Anterior cingulate cortex (tissue), 58 donors: ENCODE results near the gene BANK1.
"Not testable (repeated sequence)": the region's sequence is repeated elsewhere in the genome, so short reads cannot be mapped to it uniquely, and the experiment has no call there.

Experiments used
- DNase-seq, 58 donors: peaks; one replicate each; lab custom pipeline; 2025; lab: John Stamatoyannopoulos, UW

Gene BANK1

DNA sequence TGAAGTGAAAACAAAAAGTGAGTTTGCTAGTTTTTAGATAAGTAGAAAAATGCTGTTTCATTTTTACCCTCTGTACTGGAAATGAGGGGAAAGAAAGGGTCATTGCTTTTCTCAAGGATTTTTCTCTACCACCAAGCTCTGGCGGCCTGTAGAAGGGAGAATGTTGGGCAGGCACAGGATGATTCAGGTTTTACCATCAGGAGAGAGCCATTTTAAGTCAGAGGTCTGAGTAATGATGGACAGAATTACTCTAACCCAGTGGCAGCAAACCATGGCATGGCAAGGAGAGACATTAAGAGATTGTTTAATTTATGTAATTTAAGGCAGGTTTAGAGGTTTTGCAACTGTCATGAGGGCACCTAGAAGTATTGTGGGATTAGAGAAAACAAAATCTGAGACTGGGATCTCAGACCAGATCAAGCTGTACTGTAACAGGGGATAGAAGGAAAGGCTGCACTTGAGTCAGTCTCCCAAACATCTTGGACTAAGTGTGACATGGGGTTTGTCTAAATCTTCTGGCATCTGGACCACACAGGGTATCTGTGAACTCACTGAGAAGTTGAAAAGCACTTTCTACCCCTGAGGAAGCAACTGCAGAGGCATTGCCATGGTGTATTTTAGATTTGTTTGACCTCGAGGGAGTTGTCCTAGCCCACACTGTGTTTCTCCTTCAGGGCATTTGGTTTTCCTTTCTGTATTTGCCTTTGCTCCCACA lies 81.6 kb downstream of the BANK1 start:
- DNase-seq, result no peak

DNA sequence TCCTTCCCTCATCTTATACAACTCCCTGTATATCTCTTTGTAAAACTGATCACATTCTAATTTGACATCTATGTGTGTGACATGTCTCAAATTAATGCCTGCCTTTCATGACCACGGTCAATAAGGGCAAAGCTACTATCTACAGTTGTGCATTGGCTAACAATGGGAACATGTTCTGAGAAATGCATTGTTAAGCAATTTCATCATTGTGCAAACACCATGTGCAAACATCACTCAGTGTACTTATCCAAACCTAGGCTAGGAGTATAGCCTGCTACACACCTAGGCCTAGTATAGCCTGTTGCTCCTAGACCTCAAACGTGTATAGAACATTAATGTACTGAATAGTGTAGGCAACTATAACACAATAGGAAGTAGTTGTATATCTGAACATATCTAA lies 95.0 kb downstream of the BANK1 start:
- DNase-seq, result no peak

DNA sequence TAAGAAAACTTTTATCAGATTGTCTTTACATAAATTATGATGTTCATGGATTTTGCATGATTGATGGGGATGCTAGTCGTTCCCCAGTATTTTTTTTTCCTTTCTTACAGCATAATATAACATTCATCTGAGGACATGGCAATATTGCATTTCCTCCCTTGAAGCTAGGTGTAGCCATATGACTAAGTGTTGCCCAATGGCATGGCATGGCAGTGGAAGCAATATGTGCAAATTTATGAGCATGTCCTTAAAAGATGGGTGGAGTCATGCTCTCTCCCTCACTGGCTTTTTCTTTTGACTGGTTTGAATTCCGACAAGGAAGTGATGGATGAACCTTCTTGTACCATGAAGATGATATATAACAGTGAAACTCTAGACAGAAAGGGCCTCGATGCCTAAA lies 96.3 kb downstream of the BANK1 start:
- no peak for DNase-seq

DNA sequence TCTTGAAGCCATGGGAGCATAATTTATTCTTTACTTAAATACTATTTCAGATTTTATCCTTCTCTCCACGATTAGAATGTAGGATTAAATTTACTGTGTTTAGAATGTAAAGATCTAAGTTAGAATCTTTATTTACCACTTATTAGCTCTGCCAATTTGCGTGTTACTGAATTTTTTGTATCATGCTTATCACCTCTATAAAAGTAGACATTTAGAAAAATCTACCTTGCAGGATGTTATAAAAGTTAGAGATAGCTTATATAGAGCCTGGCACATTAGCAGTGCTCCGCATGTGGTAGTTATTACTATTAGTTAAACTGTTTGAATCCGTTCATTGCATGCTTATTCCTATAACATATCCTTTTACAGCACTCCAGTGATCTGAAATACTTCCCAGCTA lies 97.9 kb downstream of the BANK1 start:
- no peak for DNase-seq

DNA sequence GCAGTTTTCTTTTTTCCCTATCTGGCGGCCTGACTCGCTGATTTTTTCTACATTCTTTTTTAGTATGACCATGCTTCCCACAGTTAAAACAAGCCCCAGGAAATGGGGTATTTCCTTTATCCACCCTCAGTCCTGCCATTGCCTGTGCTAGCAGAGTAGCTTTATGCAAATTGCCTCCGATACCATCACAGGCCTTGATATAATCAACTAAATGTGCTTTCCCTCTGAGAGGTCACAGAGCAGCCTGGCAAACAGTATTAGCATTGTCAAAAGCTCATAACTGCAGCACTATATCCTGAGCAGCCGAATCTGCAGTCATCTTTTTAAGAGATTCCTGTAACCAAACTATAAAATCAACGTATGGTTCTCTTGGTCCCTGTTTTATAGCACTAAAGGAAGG lies 115.0 kb downstream of the BANK1 start:
- DNase-seq, result not testable (repeated sequence)

DNA sequence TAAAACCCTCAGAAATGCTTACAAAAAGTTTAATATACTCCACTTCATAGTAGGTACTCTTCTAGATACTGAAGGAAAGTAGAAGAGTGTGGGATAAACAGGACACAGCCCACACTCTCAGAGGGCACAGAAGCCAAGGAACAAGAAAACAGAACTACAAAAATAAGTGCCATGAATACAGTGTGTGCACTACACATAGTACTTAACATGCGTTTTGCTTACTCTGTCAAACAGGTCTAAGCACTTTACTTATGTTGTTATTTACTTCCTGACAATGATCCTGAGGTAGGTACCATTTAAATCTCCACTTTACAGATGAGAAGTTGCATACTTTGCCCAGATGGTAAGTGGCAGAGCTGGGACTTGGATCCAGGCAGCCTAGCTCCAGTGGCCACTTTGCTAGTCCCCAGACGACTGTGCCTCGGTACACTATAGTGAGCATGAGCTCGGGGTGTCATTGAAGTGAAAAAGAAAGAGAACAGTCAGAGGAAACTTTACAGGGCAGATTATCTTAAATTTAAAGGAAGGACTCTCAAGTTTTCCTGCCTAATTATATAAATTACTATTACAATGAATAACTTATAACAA lies 120.3 kb downstream of the BANK1 start:
- DNase-seq, result no peak

DNA sequence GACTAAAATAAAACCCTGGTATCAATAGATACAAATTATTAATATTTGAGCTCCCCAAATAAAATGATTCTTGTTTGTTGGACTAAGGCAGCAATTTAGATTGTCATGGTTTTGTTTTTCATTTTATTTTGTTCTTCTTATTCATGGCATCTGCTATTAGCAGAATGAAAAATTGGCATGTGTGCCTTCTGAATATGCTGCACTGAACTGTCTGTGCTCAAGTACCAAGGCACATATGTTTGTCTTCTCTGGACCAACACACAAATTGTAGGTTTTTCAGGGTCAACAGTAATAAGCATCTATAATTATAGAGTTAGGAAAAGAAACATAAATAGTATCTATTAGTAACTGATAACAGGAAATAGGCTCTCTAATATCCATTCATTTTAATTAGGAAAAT lies 121.1 kb downstream of the BANK1 start:
- DNase-seq, result no peak

DNA sequence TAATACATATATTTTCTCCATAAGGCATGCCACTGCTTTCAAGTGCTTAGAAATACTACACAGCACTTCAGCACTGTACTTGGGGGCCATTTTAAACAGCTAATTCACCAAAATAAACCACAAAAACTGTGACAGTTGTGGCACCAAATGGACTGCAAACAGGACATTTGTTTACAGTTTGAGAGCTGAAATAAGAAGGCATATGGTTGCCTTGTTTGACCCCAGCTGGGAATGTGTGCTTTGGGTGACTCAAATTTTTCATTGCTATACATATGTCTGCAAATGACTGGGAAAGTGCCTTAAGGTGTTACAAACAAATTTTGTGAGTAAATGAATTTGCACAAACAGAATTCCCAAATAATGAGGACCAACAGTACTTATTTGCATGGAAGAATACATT lies 124.2 kb downstream of the BANK1 start:
- DNase-seq, result no peak

DNA sequence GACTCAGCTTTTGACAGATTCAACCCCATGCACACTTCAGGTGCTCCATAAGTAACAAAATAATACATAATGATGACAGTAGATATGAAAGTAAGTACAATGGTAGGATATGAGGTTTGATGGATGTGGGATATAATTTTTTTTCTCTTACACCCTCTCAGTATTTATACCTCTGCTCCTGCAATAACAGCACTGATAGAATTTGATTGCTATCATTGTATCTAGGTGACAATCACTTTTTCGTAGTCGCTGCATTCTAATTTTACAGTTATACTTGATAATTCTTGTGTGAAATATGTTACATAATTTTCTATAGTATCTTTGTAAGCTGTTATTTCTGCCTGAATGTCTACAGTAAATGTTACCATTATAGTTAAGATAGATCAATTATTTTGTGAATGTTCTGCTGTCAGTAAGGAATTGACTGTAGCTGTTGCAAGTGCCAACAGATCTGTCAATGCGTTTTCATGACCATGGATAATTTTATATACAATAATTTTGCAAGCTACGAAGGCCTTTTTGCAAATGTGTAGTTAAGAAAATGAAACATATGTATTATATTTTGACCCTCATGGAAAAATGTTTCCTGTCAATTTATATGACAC lies 128.9 kb downstream of the BANK1 start:
- DNase-seq, result no peak

DNA sequence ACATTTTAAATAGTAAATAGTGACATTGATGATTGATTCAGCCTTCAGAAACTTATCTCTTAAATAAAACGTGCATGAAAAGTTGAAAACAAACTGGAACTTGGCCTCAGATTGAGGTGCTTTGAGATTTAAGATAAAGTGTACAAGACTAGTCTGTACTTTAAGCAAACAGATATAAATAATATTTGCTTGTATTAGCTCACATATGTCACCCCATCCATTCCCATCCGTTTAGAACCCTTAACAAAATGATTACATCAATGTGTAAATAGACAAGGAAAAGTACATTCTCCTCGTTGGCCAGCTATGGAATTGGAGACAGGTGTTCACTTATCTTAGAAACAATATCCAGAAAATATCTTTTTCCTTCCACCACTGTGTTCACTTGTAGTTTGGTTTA lies 130.8 kb downstream of the BANK1 start:
- no peak for DNase-seq

DNA sequence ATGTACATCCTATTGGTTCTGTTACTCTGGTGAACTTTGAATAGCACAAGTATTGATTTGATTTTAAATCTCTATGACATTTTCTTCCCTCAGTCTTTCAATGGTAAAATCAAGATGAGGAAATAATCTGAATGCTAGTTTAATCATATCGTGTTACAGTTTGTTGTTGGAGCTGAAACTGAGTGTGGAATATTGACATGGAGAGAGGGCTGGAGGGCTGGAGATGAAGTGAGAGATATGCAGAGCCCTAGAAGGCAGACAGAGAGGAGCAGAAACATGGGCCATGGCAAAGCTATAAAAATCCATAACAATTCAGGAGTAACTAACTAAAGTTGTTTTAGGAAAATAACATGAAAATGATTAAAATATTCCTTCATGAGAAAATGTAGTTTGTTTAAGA lies 141.1 kb downstream of the BANK1 start:
- DNase-seq, result no peak

DNA sequence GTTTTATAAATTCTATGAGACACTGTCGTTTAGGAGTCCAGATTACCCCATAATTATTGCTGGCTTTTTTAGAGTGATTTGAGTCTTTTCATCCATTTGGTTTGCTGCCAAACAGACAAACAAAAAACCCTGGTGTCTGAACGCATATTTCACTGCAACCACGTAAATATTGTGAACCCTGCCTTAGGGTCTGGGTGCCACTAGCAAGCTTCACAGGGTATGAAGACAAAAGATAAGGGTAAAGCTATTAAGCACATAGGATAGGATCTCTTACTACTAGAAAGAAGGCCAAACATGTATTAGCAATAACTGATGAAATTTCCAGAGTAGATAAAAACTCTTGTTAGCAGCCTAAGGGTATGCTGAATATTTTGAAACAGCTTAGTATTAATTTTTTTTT lies 143.3 kb downstream of the BANK1 start:
- no peak for DNase-seq

DNA sequence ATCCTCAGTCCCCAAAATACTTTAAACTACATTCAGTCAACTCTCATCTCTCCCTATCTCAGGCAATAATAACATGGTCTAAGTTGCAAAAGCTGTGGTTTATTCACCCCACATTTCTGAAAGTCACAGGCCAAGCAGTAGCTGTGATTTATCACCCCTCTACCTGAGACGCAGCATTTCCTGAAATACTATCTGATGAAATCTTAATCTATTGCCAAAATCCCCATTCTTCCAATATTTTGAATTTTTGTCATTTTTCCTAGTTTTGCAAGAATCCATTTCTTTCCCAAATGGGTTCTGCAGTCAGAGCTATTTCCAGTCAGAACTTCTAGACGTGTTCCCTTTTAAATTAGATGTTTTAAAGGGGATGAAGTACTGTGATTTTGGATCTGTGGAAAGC lies 148.3 kb downstream of the BANK1 start:
- no peak for DNase-seq

DNA sequence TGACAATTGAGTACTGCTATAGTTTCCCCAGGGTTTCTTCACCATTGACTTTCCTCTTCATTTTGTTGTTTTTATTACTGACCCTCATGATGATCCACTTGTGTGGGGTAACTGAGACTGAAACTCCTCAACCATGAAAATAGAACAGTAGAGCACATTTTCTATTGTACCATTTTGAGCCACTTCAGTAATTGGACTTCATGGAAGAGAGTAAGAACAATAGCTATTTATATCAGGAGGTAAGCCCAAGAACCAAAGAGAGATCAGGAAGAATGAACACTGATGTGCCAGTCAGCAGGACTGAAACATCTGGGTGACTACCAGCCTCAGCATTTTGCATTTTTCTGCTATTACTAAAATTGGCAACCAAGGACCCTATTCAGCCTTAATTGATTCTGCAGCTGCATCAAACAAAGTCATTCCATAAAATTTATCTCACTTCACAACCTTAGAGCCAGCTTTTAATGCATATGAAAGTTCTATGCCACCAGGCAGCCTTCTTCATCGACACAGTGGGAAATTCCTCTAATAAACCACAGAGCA lies 151.4 kb downstream of the BANK1 start:
- no peak for DNase-seq

DNA sequence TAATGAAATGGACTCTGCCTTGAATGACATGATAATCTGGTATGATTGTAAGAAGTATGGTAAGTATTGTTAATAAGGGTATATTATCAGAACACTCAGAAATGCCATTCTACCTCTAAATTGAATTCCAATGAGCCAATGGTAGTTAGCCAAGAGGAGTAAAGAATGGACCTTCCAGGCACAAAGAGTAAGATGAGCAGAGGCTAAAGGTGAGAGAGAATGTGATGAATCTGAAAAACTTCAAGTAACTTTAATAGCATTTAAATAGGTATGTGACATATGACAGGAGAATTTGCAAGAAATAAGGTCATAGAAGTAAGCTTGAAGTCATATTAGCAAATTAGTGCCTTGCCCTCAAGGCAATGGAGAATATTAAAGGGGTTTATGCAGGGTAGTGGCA lies 152.4 kb downstream of the BANK1 start:
- no peak for DNase-seq

DNA sequence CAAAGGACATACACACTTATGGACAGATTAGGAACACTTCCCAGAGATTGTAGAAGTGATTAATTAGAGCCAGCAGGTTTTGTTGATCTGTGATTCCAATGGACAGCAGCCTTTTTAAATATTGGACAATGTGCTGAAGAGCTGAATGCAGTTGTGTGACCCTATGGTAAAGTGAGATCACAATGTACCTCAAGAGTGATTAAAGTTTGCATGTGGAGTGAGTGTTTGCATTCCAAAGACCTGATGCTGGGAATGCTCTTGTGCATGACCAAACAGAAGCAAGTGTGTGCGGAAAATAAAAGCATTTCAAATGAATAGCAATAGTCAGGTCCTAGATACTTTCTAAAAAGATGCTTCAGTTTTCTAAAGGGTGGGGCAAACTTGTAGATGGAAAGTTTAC lies 154.1 kb downstream of the BANK1 start:
- DNase-seq, result no peak

DNA sequence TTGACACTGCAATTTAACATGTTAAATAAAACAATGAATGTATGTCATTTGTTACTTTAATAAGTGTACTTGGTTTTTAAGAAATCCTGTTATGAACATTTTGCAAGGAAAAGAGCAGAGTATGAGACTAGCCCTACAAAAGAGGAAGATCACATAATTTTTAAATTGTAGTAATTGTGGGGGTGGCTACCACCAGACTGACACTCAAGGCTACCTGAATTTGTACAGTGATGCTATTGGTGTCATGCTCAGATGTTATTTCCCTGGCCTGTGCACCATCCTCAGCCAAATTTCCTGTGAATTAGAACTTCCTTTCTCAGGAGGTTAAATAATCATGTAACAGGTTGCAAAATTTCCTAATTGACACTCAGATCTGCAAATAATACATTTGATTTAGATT lies 157.5 kb downstream of the BANK1 start:
- DNase-seq, result no peak

DNA sequence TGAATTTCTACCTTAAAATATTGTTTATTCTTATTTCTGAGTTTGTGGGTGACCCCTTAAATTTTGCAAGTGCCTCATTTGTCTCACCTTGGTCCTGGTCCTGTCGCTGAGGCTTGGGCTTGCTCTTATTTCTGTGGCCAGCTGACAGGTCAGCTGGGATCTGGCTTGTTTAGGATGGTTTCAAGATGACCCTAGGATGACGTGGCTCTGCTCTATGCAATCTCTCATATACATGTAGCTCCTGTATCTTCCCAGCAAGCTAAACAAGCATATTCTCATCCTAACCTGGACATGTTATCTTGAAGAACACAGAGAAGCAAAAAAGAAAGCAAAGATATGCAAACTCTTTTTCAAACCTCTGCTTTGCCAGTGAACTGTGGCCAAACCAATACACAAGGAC lies 158.4 kb downstream of the BANK1 start:
- no peak for DNase-seq

DNA sequence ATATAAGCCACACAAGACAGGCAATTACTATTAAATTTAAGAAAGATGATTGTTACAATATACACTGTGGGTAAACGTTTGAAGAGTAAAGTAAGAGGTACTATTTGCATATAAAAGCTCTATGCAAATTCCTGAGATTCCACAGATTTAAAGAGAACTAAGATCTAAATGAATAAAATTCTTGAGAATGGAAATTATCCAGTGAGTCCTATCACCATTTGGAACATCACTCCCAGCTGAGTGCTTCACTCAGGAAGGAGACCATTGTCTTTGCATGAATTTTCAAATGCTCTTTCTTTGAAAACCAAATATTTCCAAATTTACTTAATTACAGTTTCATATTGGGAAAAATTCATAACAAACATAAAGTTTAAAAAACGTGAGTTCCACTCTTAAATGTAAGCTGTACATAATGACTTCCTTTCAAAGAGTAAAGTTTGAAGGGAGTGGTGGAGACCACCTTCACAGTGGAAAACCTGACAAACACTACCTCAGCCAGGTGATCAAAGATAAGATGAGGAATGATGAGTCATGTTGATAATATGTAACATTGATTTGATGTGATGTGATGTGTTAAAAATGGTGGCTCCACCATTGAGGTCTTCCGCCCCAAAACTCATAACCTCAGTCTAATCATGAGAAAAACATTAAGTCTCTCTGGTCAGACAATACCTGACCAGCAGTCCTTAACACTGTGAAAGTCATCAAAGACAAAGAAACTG lies 159.9 kb downstream of the BANK1 start:
- no peak for DNase-seq

DNA sequence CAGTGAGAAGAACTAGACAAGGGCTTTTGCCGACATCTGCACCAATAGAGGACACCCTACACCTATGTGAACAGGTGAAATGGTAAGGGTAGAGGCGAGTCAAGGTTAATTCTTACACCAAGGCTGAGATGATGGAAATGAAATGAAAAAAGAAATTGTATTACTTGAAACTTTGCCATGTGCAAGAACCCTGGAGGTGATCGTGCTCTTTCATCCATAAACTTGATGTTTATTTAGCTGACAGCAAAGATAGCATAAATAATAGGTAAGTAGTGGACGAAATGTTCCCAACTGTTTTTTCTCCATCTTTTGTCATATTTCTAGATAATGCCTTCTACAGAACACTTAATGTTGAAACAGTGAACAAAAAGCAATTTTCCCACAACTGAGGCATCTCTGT lies 162.5 kb downstream of the BANK1 start:
- DNase-seq, result no peak

DNA sequence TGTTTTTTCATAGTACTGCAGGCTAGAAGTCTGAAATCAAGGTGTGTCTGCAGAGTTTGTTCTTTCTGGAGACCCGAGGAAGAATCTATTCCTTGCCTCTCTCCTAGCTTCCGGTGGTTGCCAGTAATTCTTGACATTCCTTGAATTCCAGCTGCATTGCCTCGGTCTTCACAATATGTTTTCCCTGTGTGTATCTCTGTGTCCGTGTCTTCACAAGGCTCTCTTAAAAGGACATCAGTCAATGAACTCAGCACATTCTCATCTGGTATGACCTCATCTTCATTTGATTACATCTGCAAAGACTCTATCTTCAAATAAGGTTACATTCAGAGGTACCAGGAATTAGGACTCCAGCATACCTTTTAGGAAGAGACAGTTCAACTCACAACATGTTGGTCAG lies 163.4 kb downstream of the BANK1 start:
- DNase-seq, result no peak
